Thyroid gland (tissue), 4 donors: ENCODE measurements around the gene HRH1. TPM values are rescaled to one million over a fixed set of nuclear protein-coding genes. Genes with fewer than 3 reads are reported as not detected.

ENCODE experiments used
- DNase-seq, 2 donors: peaks; one replicate each; pipeline ENCODE4 v3.0.0-alpha.2; 2019
- H3K27ac ChIP-seq, 3 donors: fragments of 200-600 bp; sonication (generic); 1 replicate in 2 of 3; 2 replicates in 1 of 3; pipeline ENCODE4 v1.5.1; 2016 to 2019; ENCODE audit warnings: mild to moderate bottlenecking in 1 of 3, moderate library complexity in 1 of 3
- H3K27me3 ChIP-seq: fragments of 200-600 bp; sonication (generic); one replicate; pipeline ENCODE4 v1.5.1; 2019
- H3K36me3 ChIP-seq, 2 donors: fragments of 200-600 bp; sonication (generic); one replicate each; pipeline ENCODE4 v1.5.1; 2016 to 2019
- H3K4me1 ChIP-seq, 2 donors: fragments of 200-600 bp; sonication (generic); one replicate each; pipeline ENCODE4 v1.5.1; 2017 to 2019
- H3K4me3 ChIP-seq, 3 donors: fragments of 200-600 bp; sonication (generic); replicated peaks in 1 of 3; 1 replicate in 2 of 3; 2 replicates in 1 of 3; pipeline ENCODE4 v1.5.1; 2016; ENCODE audit warnings: mild to moderate bottlenecking in 1 of 3
- H3K9me3 ChIP-seq: fragments of 200-600 bp; sonication (generic); one replicate; pipeline ENCODE4 v1.5.1; 2017
- CTCF ChIP-seq, 6 experiments: fragments of 200-600 bp in 3 of 6; fragments of 450-650 bp in 3 of 6; sonication (generic) in 3 of 6; IDR thresholded peaks; one replicate each; pipeline ENCODE4 v1.5.1; 2016 to 2019; ENCODE audit warnings: antibody characterized with exemption in 6 of 6, mild to moderate bottlenecking in 2 of 6, inconsistent platforms in 1 of 6, moderate library complexity in 1 of 6
- POLR2A ChIP-seq, 2 donors: fragments of 450-650 bp; IDR thresholded peaks; one replicate each; pipeline ENCODE4 v1.6.1; 2017; ENCODE audit warnings: antibody characterized with exemption in 2 of 2, mild to moderate bottlenecking in 2 of 2, moderate library complexity in 1 of 2
- WGBS, 2 donors: methylation state at CpG; one replicate each; pipeline ENCODE4 v1.1.5; 2017; 5-methylcytosine and 5-hydroxymethylcytosine counted together
- intact Hi-C: fragments of 100-400 bp; cut with DNase I; formaldehyde crosslinking; loops from one replicate; pipeline ENCODE4 v1.15.1; 2023
- total RNA-seq, 4 donors: library from RNA; depleted of rRNA; stranded (reverse); fragments of >200 nt; gene quantifications; one replicate each; pipeline ENCODE4 v1.2.3, GENCODE V29; 2016

Gene HRH1
- total RNA-seq, 4 donors from 2014 or later: 1.9 to 2.6 (median 2.4) TPM; not detected in 1

- Histone ChIP-seq H3K4me1 (peaks cover 6 to 31% of the 10 kb centered on the region in 2 donors), H3K9me3 (no peaks in the 10 kb centered on the region), H3K27ac (no peak overlapping the region), H3K36me3 (no peaks in the 10 kb centered on the region), H3K27me3 (no peaks in the 10 kb centered on the region), H3K4me3 (no peak overlapping the region)
- TF ChIP-seq CTCF (IDR thresholded peaks at IDR 0.05): no peak
- TF ChIP-seq POLR2A (IDR thresholded peaks at IDR 0.05): no peak
- no peak for DNase-seq
- WGBS, 2 donors: 94 to 95% methylated on average over 3 of the region's 3 CpGs
- intact Hi-C loops: no loop called here
Observed at GRCh38 chr3:11185144-11185543, 30.9 kb downstream of the HRH1 start.

DNA sequence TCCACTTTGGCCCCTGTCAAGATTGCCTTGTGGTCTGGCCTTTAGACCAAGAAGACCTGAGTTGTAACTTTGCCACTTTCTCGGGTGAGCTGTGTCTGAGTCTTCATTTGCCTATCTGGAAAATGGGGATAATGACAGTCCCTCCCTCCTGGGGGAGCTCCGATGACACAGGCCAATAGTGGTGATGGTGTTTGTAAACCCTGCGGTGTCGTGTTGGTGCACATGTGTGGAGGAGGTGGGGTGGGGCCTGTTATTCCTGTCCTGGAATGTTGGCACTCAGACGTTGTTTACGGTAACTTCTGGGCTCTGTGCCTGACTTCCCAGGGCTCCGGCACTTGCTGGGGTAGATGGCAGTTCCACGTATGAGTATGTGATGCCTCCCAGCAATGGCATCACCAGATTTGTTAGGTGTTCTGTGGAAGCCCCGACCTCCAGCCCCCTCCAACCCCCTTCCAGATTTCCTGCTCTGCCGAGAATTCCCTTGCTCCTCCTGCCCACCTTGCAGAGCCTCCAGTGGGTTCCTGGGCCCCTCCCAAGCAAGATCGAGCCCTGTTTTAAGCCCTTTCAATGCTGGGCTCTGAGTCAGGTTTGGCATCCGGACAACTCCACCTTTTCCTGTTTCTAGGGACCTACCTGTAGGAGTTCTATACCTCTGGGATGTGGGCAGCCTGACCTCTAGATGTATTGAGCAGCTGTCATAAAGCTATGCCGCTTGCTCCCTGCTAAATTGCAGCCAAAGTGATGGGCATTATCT, 31.4 kb downstream of the HRH1 start:
- H3K4me3 ChIP-seq: no peak overlapping the region
- H3K4me1 ChIP-seq: peaks cover 6 to 31% of the 10 kb centered on the region in 2 donors
- H3K9me3 ChIP-seq: no peaks in the 10 kb centered on the region
- peak overlapping the region in 2 of 3 donors; percentile 41 to 67 for H3K27ac ChIP-seq
- intact Hi-C loops: no loop called here
- H3K27me3 ChIP-seq: no peaks in the 10 kb centered on the region
- no peaks in the 10 kb centered on the region for H3K36me3 ChIP-seq
- 24 to 33% methylated on average over 12 to 13 of the region's 13 CpGs for WGBS, 2 donors
- no peak for TF ChIP-seq POLR2A (IDR thresholded peaks at IDR 0.05)
- peak in 1 of 6 experiments; percentile 17 for TF ChIP-seq CTCF (IDR thresholded peaks at IDR 0.05)
- DNase-seq: peak; percentile 86 to 89

DNA sequence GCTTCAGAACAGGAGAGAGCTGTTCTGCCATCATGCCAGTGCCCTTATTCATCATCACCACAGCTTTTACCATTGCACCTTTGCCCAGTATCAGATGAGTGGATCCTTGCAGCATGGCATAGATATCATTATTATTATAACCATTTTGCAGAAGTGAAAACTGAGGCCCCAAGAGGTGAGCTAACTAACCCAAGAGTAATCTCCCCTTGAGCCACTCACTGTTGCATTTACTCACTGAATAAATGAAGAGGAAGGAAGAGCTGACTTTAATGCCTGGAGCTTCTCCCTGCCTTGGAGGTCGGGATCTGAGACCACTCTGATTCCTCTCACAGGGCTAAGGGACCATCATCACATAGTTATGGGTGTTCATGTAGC, 32.0 kb downstream of the HRH1 start:
- TF ChIP-seq POLR2A (IDR thresholded peaks at IDR 0.05): no peak
- TF ChIP-seq CTCF (IDR thresholded peaks at IDR 0.05): no peak
- H3K9me3 ChIP-seq: no peaks in the 10 kb centered on the region
- no peak for DNase-seq
- H3K36me3 ChIP-seq: no peaks in the 10 kb centered on the region
- intact Hi-C loops: no loop called here
- no peaks in the 10 kb centered on the region for H3K27me3 ChIP-seq
- no peak overlapping the region for H3K4me3 ChIP-seq
- peak overlapping the region in 2 of 3 donors; percentile 41 to 67 for H3K27ac ChIP-seq
- H3K4me1 ChIP-seq: peaks cover 6 to 31% of the 10 kb centered on the region in 2 donors
- 29 to 81% methylated on average over 1 of the region's 1 CpG for WGBS, 2 donors

DNA sequence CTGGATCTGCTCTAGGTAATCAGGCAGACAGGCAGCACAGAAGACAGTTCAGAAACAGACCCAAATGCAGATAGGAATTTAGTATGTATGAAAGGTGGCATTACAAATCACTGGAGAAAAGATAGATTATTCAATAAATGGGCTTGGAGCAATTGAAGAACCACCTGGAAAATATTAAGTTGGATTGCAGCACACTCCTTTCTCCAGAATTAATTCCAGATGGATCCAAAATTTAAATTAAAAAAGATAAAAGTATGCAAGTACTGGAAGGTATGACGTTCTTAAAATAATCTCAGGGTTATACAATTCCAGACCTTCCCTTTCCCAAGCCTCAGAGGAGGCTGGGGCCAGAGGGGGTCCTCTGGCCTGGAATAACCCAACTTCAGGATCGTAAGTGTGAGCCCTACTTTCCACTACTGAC, 32.5 kb downstream of the HRH1 start:
- no peaks in the 10 kb centered on the region for H3K36me3 ChIP-seq
- peaks cover 6 to 31% of the 10 kb centered on the region in 2 donors for H3K4me1 ChIP-seq
- WGBS, 2 donors: 61 to 65% methylated on average over 2 of the region's 2 CpGs
- TF ChIP-seq POLR2A (IDR thresholded peaks at IDR 0.05): no peak
- TF ChIP-seq CTCF (IDR thresholded peaks at IDR 0.05): no peak
- no peak overlapping the region for H3K27ac ChIP-seq
- no peaks in the 10 kb centered on the region for H3K9me3 ChIP-seq
- no peaks in the 10 kb centered on the region for H3K27me3 ChIP-seq
- intact Hi-C loops: no loop called here
- no peak overlapping the region for H3K4me3 ChIP-seq
- no peak for DNase-seq

GRCh38 chr3:11187681-11188080, 33.4 kb downstream of the HRH1 start:
- 70 to 81% methylated on average over 3 of the region's 3 CpGs for WGBS, 2 donors
- no peaks in the 10 kb centered on the region for H3K9me3 ChIP-seq
- no peak for DNase-seq
- H3K4me3 ChIP-seq: no peak overlapping the region
- no peak overlapping the region for H3K27ac ChIP-seq
- H3K36me3 ChIP-seq: no peaks in the 10 kb centered on the region
- TF ChIP-seq CTCF (IDR thresholded peaks at IDR 0.05) (no peak), POLR2A (IDR thresholded peaks at IDR 0.05) (no peak)
- intact Hi-C loops: no loop called here
- peaks cover 6 to 30% of the 10 kb centered on the region in 2 donors for H3K4me1 ChIP-seq
- H3K27me3 ChIP-seq: no peaks in the 10 kb centered on the region
